ENCODE results near the gene LRIG2. TPM values are rescaled to one million over a fixed set of nuclear protein-coding genes. Genes with fewer than 3 reads are reported as not detected.
"Not testable (repeated sequence)": the region's sequence is repeated elsewhere in the genome, so short reads cannot be mapped to it uniquely, and the experiment has no call there.

LRIG2 gene
- total RNA-seq, 1 donor: 11.3 TPM

DNA sequence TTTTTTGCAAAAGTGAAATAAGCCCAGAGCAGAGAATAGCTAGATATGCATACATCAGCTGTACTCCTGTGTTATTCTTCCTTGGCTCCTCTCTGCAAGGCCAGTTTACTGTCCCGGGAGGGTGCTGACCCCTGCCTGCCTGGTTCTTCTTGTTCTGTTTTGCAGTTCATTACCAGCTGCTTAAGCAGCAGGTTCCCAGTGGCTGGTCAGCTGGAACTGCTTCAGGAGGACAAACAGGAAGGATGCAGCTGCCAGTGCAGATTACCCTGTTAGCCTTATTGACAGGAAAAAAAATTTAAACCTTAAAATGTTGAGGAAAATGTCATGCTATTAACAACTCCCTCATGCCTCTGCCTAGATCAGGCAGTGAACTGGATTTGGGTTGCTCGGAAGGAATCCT is 16.0 kb upstream of the LRIG2 start:
- no peak for DNase-seq (ENCODE audit: low read depth in 2 of 3, low spot score in 2 of 3)

DNA sequence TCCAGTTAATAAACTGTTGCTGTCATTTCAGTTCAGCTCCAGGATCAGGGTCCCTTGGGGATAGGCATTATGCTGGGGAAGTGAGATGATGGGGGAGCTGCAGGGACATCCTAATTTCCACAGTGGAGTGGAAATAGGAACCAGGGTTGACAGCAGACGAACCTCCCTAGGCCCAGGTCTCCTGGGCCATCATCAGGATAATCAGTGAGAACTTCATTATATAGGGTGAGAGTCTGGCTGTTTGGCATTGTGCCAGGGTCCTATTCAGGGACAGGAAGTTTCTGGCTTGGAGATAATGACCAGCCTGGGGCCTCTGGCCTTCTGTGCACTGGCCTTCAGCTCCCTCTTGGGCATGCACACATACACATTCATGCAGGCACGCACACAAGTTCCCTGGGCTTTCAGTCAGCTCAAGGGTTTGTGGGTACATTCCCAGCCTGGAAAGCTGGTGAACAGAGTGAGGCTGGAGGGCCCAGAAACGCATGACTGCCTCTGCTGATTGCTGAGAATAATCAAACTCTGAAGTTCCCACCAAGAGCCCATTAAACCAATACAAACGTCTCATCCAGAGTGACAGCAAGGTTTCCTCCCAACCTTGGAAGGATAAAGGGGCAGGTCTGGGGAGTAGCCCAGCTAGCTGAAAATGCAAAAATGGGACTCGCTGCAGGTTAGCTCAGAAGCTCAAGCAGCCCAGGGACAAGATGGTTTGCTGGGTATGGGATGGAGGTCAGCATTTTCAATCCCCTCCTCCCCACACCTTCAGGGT is 13.9 kb upstream of the LRIG2 start:
- no peak for DNase-seq (ENCODE audit: low read depth in 2 of 3, low spot score in 2 of 3)

DNA sequence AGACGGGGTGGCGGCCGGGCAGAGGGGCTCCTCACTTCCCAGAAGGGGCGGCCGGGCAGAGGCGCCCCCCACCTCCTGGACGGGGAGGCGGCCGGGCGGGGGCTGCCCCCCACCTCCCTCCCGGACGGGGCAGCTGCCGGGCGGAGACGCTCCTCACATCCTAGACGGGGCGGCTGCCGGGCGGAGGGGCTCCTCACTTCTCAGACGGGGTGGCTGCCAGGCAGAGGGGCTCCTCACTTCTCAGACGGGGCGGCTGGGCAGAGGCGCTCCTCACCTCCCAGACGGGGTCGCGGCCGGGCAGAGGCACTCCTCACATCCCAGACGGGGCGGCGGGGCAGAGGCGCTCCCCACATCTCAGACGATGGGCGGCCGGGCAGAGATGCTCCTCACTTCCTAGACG is 9.5 kb upstream of the LRIG2 start:
- not testable (repeated sequence) for DNase-seq (ENCODE audit: low read depth in 2 of 3, low spot score in 2 of 3)

DNA sequence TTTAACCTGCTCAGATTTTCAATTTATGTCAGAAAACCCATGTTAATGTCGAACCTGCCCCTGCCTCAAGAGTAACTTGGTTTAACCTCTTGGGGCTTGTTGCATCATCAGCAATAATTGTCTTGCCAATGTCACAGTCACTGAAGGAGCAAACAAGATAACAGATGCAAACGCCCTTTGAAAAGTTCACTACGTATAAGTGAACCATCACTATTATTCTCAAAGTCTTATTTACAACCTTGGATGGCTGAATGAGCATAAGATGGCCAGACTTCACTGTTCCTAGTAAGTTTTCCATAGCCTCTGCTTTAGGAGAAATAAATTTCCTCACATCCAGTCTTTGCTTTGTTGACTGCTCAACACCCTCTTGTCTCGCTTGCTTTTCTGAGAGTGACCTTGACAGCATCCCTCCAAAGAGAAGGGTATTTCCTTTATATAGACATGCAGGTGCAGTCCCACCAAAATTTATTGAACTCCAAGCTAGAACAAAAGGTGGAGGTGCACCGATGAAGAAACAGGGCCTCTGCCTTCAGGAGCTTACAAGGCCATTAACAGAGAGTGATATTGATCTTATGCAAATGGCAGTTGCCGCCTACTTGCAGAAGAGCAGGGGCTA is 749 bp upstream of the LRIG2 start:
- no peak for DNase-seq (ENCODE audit: low read depth in 2 of 3, low spot score in 2 of 3)

DNA sequence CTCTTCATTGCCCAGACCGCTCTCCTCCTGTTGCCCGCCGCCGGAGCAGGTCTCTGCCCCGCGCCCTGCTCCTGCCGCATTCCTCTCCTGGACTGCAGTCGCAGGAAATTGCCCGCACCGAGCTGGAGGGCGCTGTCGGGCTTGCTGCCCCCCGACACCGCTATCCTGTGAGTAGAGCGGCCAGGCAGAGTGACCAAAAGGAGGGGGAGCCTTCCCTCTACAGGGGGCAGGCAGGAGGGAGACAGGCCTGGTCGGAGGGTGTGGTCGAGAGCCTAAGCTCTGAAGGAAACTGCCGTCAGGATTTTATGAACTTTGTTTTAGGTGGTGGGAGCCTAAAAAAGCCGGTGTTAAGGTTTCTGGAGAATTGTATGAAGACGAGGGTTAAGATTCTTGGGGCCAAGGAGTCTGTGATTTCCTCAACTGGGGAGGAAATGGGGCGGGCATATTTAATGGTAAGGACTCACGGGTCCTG is 517 bp downstream of the LRIG2 start:
- no peak for DNase-seq (ENCODE audit: low read depth in 2 of 3, low spot score in 2 of 3)

DNA sequence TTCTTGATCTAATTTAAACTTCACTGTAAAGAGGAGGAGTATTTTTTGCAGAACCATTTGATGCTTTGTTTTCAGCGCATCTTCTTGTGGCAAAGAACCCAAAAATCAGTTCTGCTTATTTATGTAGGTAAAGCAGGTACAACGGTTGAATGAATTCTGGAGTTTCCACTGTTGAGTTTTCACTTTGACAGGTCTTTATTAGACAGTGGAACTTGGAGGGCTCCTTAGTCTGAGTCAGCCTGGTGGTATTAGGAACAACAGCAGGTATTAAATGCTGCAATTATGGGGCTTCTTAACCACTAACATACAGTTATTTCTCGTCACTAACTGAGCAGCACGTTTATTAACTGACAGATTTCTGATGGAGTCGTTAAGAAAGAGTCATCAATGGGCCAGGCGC is 1.2 kb downstream of the LRIG2 start:
- DNase-seq (ENCODE audit: low read depth in 2 of 3, low spot score in 2 of 3): no peak

DNA sequence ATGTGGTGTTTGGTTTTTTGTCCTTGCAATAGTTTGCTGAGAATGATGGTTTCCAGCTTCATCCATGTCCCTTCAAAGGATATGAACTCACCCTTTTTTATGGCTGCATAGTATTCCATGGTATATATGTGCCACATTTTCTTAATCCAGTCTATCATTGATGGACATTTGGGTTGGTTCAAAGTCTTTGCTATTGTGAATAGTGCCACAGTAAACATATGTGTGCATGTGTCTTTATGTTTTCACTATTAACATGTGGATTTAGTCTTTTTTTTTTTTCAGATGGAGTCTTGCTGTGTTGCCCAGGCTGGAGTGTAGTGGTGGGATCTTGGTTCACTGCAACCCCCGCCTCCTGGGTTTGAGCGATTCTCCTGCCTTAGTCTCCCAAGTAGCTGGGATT is 5.0 kb downstream of the LRIG2 start:
- not testable (repeated sequence) for DNase-seq (ENCODE audit: low read depth in 2 of 3, low spot score in 2 of 3)

DNA sequence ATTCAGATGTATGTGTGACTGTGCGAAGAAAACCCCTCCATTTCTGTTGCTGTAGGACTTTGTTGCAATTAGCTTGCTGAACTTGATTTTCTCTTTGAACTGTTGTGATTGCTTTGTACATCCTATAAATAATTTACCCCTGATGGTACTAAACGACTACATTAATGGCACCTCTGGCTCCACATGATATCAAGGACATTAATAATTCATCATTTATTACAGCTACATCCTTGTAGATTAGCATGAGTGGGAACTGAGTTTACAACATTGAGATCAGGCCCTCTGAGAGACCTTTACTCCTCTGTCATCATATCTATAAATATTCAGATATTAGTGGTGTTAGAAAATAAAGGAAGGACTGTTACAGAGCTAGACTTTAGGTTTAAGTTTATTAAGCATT is 13.5 kb downstream of the LRIG2 start:
- DNase-seq (ENCODE audit: low read depth in 2 of 3, low spot score in 2 of 3): no peak

DNA sequence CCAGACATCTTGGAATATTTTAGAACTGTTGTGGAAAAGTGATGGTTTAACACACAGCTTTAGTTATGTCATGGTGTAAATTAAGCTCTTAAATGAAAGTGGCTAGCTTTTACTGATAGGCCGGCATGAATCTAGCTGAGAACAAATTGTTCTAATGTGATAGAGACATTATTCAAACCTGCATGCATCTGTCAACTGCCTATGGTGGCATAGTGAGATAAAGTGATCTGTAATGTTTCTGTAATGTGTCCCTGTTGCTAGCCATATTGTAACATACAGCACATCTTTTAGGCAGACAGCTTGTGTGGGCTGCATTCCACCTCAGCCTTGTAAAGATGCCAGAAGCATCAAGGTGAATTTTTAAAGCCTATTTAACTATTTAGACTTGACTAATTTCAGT is 16.0 kb downstream of the LRIG2 start:
- peak in 1 of 3 donors; percentile 1 for DNase-seq (ENCODE audit: low read depth in 2 of 3, low spot score in 2 of 3)

DNA sequence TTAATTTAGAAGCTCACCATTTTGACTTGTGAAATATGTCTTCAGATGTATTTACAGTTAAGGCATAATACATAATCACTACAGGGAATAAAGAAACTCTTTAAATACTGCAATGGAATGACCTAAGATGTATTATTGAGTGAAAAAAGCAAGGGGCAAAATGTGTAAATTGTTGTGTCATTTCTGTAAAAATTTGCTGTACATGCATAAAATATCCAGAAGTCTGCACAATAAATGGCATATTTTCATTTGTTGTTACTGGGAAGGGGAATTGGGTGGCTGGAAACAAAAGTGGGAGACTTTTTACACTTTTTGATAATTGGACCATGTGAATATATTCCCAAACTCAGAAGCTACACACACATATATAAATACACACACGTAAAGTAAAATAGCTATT is 17.1 kb downstream of the LRIG2 start:
- DNase-seq (ENCODE audit: low read depth in 2 of 3, low spot score in 2 of 3): no peak

DNA sequence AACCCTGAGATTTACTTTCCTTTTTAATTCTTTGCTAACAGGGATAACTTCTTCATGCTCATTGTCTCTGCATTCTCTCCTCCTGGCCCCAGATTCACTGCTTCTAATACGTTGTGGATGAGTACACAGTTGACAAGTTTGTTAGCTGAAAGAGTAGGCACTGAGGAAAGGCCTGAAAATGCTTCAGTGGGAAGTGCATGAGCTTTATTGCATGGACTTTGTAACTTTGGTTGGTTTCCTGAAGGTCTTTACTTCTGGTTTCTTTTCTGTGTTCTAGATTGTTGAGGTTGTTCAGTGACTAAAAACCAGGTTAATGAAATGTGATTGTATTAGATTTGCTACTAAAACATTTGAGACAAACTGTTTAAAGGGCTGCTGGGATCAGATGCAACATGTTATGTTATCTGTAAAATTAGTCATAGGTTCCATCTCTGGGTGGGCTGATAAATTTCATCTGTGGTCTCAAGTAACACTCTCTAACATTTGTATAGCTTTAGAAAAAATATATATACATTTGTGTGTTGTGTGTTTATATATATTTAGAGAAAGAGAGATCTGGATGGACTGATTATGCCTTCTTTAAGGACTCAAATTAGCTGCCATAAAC is 19.1 kb downstream of the LRIG2 start:
- DNase-seq (ENCODE audit: low read depth in 2 of 3, low spot score in 2 of 3): no peak

DNA sequence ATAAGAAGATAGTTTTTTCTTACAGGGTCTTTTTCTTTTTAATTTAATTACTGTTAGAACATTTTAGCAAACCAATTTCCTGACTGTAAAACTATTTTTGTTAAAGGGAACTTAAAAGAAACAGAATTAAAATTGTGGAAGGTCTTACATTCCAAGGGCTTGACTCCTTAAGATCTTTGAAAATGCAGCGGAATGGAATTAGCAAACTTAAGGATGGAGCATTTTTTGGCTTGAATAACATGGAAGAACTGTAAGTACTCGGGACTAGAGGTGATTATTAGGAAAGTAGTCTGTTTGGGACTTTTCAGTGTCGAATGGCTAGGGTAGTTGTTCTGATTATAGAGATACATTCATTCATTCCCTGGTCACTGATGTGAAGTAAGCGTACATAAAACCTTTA is 21.5 kb downstream of the LRIG2 start:
- no peak for DNase-seq (ENCODE audit: low read depth in 2 of 3, low spot score in 2 of 3)

DNA sequence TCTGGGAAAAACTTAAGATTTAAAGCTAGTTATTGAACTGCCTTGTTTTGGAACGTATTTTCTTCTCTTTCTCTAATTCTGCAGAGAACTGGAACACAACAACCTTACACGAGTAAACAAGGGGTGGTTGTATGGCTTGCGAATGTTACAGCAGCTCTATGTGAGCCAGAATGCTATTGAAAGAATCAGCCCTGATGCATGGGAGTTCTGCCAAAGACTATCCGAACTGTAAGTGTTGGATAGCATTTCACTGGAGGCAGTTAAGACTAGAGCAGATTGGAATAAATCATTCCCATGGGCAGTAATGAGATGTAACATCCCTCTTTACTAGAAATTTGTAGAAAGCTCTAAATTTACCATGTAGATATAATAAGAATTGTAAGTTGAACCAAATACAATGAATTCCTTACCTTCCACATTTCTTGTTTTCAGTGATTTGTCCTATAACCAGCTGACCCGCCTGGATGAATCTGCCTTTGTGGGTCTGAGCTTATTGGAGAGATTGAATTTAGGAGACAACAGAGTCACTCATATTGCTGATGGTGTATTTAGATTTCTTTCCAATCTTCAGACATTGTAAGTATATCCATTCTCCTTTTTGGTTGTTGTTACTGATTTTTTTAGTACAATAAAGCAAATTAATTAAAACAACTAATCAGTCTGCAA is 22.9 kb downstream of the LRIG2 start:
- DNase-seq (ENCODE audit: low read depth in 2 of 3, low spot score in 2 of 3): no peak

DNA sequence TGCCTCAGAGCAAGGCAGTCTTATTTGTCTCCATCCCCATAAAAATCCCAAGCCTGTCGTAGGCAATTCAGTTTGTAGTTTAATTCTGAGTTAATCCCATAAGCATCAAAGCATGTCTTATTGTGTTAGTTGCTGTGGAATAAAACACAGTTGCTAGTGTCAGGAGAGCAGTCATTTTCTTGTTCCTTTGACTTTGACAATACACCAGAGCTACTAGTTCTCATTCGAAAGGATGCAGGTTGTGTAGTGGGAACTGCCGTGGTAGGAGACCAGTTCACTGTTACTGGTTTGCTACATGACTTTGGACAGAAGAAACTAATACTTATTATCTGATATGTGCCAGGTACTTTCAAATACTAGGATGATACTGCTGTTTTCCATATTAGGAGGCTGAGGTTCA is 23.5 kb downstream of the LRIG2 start:
- no peak for DNase-seq (ENCODE audit: low read depth in 2 of 3, low spot score in 2 of 3)

DNA sequence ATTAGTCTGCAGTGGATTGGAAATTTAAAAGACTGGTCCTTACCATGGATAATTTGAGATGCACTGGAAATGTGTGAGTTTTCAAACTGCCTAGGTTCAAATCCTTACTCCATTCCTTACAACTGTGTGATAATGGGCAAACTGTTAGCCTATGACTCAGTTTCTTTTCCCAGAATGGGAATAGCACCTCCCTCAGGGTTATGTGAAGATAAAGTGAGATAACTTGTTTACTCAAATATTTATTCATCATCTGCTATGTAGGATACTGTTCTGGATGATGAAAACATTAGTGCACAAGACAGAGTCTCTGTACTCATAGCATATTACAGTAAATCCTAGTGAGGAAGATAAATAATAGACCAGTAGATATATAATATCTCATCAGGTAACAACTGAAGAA is 28.6 kb downstream of the LRIG2 start:
- DNase-seq (ENCODE audit: low read depth in 2 of 3, low spot score in 2 of 3): no peak

DNA sequence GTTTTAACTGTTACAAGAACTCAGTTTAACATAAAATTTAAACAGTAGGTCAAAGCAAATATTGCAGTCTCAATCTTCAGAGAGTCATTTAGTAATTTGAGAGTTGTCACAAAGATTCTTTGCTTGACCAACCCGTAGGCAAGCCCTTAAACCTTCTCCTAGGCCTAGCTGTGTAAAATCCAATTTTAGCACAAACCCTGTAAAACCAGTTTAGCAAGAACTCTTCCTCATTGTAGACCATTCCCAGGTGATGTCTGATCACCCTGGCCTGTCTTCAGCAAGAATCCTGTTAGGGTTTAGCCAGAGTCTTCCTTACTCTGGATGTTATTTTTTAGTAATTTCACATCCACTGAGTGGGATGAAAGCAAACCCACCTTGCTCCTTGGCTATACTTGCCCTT is 30.1 kb downstream of the LRIG2 start:
- no peak for DNase-seq (ENCODE audit: low read depth in 2 of 3, low spot score in 2 of 3)

DNA sequence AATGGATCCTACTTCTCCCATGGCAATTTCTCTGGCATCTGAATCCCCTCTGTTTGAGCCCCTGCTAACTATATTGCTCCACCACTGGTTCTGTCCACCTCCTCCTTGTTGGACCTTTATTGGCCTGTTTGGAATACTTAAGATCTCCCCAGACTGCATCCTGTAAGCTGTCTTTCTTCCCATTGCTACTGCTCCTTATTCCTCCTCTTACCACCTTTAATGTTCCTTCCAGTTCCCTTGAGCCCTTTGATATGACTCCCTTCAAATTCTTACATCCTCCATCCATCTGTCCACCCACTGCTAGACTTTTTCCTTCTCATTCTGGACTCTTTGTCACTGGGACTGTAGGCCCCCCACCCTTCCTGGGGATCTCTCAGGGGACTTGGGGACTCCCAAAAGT is 31.0 kb downstream of the LRIG2 start:
- no peak for DNase-seq (ENCODE audit: low read depth in 2 of 3, low spot score in 2 of 3)

DNA sequence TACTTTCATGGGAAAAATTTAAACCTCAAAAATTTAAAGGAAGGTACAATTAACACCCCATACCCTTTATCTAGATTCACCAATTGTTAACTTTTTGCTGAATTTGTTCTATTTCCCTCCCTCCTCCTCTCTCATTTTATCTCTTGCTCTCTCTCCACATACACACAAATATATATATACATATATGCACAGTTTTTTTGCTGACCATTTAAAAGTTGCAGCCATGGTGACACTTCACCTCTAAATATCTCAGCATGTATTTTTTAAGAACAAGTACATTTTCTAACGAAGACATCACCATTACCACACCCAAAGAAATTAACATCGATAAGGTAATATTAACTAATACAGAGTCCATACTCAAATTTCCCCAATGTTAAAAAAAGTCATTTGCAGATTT is 33.9 kb downstream of the LRIG2 start:
- no peak for DNase-seq (ENCODE audit: low read depth in 2 of 3, low spot score in 2 of 3)

DNA sequence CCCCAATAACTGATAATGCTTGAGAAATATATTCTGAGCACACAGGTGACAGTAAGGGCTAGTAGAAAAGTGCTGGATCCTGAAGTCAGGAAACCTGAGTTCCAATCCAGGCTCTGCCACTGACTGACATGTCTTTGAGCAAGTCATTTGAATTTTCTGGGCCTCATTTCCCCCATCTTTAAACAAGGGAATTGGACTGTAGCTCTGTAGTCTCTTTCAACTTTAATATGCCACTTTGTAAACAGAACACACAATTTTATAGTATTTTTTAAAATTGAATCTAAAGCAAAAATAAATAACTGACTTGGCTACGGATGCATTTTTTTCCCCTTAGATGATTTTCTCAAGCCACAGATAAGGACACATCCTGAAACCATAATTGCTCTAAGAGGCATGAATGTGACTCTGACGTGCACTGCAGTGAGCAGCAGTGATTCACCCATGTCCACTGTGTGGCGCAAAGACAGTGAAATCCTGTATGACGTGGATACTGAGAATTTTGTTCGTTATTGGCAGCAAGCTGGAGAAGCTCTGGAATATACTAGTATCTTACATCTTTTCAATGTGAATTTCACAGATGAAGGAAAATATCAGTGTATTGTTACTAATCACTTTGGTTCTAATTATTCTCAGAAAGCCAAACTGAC is 37.0 kb downstream of the LRIG2 start:
- DNase-seq (ENCODE audit: low read depth in 2 of 3, low spot score in 2 of 3): no peak

DNA sequence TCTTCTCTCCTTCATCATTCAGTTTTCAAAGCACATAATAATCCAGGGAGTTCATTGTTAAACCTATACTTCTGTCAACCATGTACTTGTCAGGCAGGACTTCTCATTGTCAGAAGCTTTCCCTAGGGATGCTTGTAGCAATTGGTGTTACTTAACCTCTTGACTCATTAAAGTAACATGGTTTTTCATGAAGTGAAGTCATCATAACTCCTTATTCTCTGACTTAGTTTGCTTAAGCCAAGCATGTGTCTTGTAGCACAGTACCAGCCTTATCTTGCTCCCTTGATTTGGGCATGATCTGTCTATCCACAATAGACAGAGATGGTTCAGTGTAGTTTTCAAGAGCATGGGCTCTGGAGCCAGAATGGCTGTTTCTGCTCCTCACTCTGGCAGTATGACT is 45.3 kb downstream of the LRIG2 start:
- no peak for DNase-seq (ENCODE audit: low read depth in 2 of 3, low spot score in 2 of 3)

DNA sequence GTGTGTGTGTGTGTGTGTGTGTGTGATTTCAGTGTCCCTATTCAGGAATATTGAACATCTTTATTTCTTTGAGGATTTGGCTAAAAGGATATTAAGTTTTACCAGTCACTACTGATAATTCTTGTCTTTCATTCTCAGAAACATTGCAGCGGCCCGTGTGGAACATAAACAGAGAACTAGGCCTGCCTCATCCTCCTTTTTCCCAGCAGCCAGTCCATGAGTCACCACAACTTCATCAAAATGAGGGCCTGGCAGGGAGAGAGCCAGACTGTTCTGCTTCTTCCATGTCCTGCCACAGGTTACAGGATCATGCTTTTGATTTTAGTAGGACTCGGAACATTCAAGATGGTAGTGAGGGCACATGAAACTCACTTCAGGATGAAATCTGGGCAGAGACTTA is 50.7 kb downstream of the LRIG2 start:
- no peak for DNase-seq (ENCODE audit: low read depth in 2 of 3, low spot score in 2 of 3)
